RPMI8226 (cell line): ENCODE data around the gene SDK1.

Source experiments
- DNase-seq: peaks from one replicate; pipeline ENCODE4 v3.0.0-alpha.2; 2015

SDK1 gene

DNA sequence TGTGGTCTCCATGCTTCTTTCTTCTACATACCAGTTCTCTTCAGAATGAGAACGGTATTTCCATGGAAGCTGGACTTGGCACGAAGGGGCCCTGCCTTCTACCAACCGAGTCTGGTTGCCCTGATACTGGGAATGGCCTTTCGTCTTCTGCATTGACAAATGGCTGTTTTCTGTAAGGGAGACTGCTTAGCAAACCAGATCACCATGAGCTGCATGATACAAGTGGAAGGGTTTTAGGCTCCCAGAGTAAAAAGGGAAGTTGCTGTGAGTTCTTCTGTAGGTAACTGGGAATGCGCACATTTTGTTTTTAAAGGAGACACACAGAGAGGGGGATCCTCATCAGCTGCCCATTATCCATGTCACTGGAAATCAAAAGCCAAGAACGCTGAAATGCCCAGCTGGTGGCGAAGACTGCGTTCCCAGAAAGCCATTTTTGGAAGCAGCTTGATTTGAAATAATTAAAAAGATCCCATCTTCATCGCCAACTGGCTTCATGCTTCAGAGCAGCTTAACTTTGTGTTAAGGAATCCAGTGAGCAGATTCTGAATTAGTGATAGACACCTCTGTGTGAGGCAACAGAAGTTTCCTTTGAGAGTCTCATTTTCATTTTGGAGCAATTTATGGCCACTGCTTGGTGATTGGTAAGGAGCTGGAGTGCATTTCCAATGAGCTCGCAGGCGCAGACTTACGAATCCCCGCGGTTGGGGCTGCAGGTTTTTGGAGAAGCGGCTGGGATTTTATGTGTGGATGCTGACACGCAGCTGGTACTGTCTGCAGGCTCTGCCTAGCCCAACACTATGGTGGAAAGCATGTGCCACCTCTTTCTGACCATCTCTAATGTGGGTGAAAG, 708.4 kb downstream of the SDK1 start:
- no peak for DNase-seq

DNA sequence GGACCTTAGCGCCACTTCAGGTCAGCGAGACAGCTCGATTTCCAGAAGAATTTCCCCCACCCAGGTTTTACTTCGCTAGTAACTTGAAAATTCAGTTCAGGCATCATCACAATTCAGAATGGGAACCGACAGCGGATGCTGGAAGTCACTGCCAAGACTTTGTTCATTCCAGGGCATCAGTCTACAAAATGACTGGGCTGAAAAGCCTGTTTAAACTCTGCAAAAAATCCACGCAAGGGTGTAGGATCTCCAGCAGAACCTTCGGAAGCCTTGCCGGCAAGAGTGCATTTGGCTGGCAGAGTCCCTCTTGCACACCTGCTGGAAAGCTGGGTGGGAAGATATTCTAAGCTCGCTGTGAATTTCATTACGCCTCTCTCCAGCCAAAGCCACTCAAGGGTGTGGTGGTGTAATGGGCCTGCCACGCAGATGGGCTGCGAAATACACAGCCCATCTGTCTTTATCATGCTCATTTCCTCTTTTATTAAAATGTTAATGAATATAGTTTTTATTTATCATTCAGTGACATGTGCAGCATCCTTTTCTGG, 709.1 kb downstream of the SDK1 start:
- DNase-seq: no peak

DNA sequence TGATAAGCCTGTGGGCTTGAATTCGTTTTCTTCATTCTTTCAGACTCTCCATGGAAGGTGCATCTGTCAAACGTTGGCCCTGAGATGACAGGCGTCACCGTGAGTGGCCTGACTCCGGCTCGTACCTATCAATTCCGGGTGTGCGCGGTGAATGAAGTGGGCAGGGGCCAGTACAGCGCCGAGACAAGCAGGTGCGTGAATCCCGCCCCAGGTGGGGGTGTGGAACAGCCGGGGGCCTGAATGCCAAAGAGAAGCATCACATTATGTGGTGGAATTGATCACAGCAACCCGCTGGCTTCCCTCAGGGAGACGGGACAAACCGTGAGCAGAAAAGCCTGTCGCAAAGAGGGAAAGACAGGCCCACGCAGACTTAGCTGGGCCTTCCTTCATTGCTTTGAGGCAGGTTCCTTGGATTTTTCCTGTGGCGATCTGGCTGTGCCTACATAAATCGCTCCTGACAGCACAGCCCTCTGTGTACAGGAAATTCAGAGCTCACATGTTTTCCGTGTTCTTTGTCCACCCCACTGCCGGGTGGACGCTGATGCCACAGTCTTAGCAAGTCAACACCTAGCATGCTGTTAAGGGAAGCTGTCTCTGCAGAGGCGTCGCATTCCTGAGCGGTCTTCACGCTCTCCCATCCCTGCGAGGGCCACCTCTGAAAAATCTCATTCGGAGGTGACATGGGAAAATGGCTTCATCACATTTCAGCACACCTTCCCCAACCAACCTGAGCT, 710.0 kb downstream of the SDK1 start:
- no peak for DNase-seq

DNA sequence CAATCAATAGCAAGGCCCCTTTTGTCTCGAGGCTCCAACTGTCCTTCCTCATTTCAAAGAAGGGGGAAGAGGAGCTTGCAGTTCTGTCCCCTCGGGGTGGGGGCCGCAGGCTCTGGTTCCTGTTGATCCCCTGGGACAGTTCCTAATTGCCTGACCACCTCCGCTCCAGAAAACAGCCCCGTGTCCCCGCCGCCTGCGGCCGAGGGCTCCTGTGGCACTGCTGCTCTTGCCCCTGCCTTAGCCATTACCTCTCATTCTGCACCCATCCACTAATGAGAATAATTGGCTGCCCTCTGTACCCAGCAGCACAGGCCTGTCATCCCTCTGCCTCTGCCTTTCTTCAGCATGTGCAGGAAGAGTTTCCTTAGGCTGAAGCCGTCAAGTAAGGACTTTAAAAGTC, 712.7 kb downstream of the SDK1 start:
- DNase-seq: no peak

DNA sequence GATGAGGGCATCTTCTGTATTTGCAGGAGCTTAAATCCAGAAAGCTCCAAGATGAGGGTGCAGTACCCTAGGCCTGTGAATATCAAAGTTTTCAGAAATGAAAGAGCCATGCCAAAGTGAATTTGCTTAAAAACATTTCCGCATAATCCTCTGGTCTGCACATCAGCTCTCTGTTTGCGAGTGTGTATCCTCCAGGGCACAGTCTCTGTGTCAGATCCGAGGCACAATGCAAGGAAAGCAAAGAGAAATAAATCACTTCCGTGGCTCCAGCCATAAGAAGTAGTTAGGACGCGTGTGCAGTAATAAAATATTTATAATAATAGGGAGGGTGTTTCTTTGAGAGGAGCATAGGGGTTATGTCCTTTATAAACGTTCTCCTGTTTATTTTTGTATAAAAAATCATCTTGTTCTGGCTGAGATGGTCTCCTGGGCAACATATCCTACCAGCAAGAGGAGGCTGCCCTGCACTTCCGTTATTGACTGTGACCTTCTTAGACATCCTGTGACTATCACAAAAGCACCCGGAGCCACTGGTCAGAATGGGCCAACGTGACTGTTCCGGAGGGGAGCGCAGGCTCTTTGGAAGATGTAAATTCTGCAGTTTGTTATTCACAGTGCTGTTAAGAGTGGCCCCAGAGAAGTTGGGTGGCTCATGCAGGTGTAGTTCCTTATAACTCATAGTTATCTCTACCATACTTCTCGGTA, 713.4 kb downstream of the SDK1 start:
- no peak for DNase-seq

DNA sequence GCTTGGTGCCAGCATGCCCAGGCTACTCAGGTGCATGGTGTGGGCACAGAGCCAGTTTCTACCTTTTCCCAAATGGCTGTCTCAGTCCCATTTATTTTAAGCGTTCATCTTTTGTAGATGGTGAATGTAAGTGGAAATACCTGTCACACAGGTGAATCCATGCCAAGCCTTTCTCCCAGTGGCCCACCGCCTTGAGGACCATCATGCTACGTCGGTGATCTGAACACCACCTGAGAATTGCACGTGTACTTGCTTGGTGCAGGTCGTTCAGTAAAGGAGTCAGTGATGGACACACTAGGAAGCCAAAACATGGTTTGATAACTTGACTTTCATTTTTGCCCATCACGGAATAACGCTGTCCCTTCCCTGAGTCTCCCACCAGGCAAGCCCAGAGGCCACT, 714.3 kb downstream of the SDK1 start:
- DNase-seq: no peak

DNA sequence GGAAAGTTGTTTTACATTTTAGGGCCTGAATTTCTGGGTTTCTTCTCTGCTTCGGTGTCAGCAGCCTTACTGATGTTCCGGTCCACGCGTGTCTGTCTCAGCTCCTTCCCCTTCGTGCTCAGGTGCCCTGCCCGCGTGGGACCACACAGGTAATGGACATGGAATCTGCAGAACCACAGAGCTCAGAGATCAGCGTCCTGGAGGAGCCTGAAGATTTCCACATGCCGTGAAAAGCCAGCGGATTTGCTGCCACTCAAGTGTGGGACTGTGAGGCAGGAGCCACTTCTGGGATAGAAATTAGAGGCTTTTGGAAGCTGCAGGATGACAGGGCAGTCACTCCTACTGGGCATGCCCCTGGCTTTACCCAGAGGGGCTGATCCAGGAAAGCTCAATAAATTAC, 714.9 kb downstream of the SDK1 start:
- DNase-seq: no peak

DNA sequence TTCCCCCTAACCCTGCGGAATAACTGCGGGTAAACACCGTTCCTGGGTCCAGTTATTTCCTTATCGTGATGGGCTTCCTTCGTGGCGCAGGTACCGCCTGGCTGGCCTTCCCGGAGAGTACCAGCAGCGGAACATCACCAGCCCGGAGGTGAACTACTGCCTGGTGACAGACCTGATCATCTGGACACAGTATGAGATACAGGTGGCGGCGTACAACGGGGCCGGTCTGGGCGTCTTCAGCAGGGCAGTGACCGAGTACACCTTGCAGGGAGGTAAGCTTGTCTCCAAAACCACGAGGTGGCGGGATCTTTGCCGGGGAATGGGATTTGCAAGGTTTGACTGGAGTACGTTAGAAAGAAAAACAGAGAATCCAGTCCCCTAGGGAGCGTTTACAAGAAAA, 716.0 kb downstream of the SDK1 start:
- DNase-seq: no peak

DNA sequence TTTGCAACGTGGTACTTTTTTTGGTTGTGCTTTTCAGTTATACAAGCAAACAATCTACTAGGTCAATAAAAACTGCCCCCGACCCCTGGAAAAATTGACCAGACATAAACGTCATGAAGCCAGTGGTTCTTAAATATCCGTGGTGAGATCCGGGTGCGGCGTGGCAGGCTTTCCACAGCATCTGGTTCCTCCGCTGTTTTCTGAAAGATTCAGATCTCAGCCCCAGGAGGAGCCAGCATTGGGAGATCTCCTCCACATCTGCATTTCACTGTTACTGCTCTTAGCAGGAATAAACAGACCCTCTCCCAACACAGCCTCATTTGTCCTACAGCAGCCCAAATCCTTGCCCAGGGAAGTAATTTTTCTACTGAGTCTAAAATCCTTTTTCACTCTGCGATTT, 716.7 kb downstream of the SDK1 start:
- no peak for DNase-seq

DNA sequence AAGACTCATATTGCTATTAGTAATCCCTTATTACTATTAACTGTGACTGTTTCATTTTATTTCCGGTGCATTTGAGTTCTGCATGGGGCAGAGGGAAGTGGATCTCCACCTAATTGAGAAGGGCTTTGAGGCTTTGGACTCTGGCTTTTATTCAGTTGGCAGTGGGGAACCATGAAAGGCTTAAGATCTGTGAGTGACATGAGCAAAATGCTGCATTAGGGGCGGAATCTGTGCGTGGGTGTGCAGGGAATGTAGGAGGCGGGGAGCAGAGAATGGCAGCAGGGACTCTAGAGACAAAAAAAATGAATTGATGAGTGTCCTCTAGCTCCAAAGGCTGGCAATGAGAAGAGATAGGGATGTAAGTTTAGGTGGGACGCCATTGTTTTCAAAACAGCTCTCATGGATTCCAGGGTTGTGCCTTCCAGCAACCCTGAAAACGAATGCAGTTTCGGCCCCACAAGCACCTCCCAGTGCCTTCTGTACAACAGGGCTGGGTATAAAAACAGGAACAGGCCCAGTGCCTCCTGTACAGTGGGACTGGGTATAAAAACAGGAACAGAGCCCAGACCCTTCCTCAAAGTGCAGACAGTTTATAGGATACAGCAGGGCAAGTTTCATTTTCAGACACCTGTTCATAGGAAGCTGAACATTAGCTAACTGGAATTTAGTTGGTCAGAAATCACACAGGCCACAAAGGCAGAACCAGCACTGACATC, 717.7 kb downstream of the SDK1 start:
- no peak for DNase-seq

DNA sequence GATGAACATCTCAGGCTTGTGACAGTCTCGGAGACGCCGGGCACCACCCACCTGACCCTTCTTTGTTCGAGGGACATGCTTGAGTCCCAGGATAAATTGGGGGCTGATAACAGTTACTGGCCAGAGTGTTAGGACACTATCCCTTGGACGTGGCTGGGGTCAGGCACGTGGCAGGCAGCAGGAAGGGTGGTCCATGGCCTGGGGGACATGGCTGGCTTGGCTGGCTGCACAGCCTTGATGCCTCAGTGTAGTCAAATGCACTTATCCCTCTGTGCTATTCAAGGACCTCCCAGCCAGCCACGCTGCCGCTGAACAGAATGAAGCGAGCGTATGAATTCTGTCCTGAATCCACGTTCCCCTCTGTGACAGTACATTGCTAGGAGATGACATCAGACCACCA, 719.0 kb downstream of the SDK1 start:
- no peak for DNase-seq

DNA sequence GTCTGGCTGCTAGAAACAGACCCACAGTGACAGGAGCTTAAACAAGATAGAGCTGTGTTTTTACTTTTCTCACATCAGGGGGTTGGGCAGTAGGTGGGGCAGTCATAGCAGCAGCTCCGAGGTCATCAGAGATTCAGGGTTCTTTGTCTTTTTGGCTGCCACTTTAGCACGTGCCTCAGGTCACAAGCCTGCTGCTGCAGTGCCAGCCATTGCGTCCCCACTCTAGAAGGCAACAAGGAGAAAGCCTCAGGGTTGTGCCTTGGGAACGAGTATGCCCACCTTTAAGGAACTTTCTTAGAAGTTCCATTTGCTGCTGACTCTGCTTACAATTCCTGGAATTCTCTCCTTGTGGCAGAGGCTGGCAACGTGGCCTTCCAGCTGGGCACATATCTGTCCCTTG, 720.4 kb downstream of the SDK1 start:
- DNase-seq: no peak

DNA sequence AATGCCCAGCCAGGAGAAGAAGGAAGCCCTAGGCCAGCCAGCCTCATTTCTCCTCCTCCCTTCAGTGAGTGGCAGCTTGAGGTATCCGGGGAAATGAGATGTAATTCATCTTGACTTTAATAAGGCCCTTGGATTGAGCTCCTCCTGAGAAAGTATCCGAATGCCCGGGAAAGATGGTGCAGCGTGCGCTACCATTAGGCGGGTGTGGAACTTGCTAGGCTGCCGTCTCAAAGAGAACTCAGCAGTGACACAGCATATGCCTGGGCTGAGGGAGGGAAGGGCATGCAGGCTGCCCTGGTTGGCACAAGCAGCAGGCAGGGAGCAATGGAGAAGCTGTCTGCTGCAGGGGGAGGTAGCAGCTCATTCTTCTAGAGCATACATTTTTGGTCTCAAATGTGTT, 721.2 kb downstream of the SDK1 start:
- DNase-seq: no peak

DNA sequence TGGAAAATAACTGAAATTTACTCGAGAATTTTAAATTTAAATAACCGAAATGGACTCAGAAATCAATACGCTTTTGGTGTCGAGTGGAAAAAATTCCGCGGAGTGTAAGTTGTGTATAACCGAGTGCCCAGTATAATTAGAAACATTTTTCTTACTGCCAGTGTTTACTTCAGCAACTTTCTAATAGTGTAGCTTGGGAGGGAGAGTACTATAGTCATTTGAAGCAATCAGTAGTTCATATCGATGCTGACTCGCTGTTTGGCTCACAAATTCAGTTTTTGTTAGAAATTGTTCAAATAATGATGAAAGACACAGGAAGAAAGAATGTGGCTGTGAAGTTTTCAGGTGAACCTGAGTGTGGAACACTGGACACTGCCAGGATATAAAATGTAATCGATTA, 722.5 kb downstream of the SDK1 start:
- DNase-seq: no peak

DNA sequence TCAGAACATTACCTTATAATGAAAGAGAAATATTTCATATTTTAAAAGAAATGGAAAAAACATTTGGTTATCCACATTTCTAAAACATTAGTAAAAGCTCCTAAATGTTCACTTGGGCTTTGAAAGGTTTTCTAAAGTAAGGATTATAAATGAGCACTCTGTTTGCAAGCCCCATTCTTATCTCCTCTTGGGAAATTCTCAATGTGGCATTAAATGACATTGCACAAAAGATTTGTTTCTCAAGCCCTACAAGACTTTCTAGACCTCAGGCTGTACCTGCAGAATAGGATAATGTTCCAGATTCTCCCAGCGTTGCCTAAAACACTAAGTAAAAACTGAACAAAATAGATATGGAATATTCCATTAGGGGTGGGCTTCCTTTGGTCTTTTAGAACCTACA, 723.1 kb downstream of the SDK1 start:
- DNase-seq: no peak

DNA sequence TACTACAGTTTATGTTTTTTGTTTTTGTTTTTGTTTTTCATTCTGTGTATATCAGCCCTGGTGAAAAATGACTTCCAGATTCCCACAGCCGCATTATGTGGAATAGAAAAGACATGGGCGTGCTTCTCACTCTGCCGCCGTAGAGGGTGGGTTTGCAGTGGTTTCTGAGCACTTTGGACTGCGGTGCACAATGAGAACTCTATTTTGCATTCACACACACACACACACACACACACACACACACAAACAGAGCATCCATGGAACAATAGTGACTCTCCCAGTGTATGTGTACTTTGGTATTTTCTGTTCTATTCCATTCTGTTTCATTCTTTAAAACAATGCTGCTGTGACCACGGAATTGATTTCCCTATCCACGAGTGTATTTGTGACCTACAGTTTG, 723.8 kb downstream of the SDK1 start:
- no peak for DNase-seq

DNA sequence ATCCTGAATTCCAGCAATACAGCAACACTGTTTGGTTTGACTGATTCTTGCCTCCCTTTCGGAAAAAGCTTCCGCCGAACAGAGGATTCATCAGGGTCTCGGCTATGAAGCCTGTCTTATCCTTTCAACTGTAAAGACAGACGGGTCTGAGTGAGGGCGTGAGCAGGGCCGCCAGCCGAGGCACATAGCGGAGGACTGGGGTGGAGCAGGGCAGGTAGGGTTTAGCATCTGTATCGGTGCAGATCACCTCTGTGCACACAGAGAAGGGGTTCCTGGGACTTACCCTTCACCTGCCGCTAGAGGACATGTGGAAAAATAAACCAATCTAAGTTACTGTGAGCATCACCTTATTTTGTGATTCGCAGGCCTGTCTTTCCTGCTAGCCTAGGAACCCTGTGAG, 724.2 kb downstream of the SDK1 start:
- no peak for DNase-seq

DNA sequence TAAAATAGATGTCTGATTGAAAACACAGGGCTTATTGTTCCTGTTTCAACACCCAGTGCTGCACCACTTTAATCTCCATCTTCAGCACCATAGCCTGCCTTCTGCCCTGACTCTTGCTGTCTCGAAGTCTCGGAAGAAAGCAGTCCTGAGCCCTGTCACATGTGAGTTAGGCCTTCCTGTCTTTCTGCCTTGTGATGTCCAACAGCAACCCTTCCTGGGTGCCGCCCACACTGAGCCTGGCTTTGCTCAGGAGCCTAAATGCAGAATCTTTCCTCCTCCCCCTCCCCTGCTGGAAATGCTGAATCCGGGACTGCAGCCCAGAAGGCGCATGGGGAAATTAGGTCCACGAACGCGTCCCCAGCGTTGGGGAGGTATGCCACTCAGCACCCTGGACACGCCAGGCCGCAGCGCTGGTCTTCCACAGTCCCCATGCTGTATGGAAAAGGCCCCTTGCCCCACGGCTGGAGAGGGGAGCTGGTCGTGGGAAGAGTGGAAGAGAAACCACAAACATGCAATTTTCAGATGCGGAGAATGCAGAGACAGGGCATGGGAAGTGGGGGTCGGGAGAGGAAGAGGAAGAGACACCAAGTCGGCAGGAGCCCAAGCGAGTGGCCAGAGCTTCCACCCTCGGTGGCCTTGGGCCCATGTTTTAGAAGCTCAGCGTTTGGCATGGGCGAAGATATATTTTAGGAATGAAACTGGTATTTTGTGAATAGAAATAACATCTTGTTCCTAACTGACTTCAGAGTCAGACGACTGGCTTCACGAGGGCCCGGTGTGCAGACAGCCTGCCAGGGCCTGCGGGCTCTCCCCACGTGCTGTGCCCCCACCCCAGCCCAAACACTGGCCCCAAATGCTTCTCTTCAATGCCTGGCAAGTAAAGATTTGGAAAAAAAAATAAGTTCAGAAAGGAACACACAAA, 724.9 kb downstream of the SDK1 start:
- DNase-seq: no peak

DNA sequence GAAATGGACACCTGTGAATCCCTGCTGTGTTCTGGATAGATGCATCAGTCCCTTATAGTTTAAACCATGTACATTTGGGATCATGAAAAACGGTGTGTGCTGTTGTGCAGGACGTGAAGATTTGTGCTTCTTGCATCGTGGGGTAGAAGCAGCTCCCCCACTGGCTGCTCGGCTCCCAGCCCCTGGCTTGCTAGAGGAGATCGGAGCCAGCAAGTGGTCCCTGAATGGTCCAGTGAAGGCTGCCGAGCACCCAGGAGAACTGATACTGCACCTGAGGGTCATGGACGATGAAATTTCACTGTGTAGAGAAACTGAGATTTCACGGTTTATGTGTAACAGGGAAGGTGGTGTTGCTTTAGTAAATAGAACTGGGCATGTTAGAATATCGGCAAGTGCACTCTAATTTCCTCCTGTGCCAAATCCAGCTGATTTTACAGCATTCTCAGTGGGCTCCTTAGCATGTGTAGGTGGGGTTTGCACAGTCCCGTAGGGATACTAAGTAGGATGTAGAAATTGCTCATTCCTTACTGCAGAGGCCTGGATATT, 726.0 kb downstream of the SDK1 start:
- DNase-seq: no peak

DNA sequence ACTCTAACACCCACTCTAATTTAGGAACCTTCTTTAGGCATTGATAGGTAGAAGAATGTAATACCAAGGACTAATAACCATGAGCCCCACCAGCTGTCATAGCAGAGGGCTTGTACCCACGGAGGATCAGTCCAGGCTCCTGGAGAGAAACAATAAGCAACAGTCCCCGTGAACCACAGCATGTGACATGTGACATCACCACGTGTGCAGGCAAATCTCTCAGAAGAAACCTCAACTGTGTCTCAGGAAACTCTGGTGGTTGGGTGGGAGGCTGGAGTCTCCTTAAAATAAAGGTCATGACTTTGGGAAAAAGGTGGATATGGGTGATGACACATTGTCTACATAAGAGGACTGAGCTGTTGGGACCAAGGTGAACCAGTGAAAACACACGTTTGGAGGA, 727.2 kb downstream of the SDK1 start:
- DNase-seq: no peak

DNA sequence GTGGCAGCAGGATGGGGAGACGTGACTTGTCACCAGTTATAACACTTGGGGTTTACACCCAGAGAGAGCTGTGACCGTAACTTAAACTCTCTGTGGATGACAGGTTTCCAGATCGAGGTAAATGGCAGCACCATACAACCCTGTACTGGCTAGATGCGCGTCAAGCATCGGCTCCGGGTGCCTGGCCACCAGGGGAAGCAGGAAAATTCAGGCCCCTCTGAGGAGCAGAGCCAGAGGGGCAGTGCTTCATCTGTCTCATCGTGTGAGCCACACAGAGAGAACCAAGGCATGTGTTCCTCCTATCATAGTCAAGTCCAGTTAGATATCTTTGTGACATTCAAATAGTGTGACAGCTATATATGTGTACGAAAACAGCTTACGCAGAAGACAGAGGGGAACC, 728.9 kb downstream of the SDK1 start:
- DNase-seq: no peak
